SU-DHL-6 (cell line): ENCODE measurements around the gene SLC25A4.

Experiments used
- H2AFZ ChIP-seq: fragments of 200-600 bp; sonication (generic); 2 replicates; pipeline ENCODE4 v1.6.1; 2014; ENCODE audit warnings: low read depth, mild to moderate bottlenecking, moderate library complexity, mixed read lengths, antibody characterized with exemption, low read length; ENCODE audit not compliant: severe bottlenecking
- H3F3A ChIP-seq: fragments of 200-600 bp; shearing (Covaris generic); 2 replicates; pipeline ENCODE4 v1.6.0; 2016; ENCODE audit warnings: antibody characterized with exemption, mild to moderate bottlenecking; ENCODE audit not compliant: insufficient read depth
- H3K27ac ChIP-seq: fragments of 200-600 bp; sonication (generic); 2 replicates; pipeline ENCODE4 v1.5.1; 2016; ENCODE audit warnings: low read depth, mild to moderate bottlenecking, low read length, moderate library complexity, mixed read lengths
- H3K27me3 ChIP-seq: fragments of 200-600 bp; sonication (generic), shearing (Covaris generic); 2 replicates; pipeline ENCODE4 v1.6.0; 2014; ENCODE audit warnings: mild to moderate bottlenecking, low read length
- H3K36me3 ChIP-seq: fragments of 200-600 bp; sonication (generic); 2 replicates; pipeline ENCODE4 v1.6.1; 2014; ENCODE audit warnings: mild to moderate bottlenecking, low read length, mixed read lengths
- H3K4me2 ChIP-seq: fragments of 300-600, 200-600 bp; shearing (Covaris generic), sonication (generic); 2 replicates; pipeline ENCODE4 v1.6.0; 2014; ENCODE audit warnings: low read length, low read depth, mild to moderate bottlenecking; ENCODE audit not compliant: poor library complexity, severe bottlenecking
- H3K4me3 ChIP-seq: fragments of 200-600 bp; sonication (generic); 2 replicates; pipeline ENCODE4 v1.5.1; 2014; ENCODE audit warnings: antibody characterized with exemption, low read length, mild to moderate bottlenecking, mixed read lengths; ENCODE audit not compliant: insufficient read depth, poor library complexity, severe bottlenecking
- H3K79me2 ChIP-seq: fragments of 200-600 bp; sonication (generic); 2 replicates; pipeline ENCODE4 v1.6.1; 2014; ENCODE audit warnings: mild to moderate bottlenecking, low read length, moderate library complexity; ENCODE audit not compliant: insufficient read depth
- H3K9ac ChIP-seq: fragments of 200-600 bp; sonication (generic); 2 replicates; pipeline ENCODE4 v1.7.0; 2014; ENCODE audit warnings: mild to moderate bottlenecking, low read length
- H3K9me2 ChIP-seq: fragments of 200-600 bp; sonication (generic); replicated peaks from 2 replicates; pipeline ENCODE4 v1.6.1; 2014; ENCODE audit warnings: low read length; ENCODE audit not compliant: insufficient read depth
- H3K9me3 ChIP-seq: fragments of 200-600 bp; sonication (generic); 2 replicates; pipeline ENCODE4 v1.6.1; 2014; ENCODE audit warnings: low read length, mixed read lengths; ENCODE audit not compliant: insufficient read depth
- H4K20me1 ChIP-seq: fragments of 200-600 bp; sonication (generic); 2 replicates; pipeline ENCODE4 v1.6.1; 2014; ENCODE audit warnings: low read depth, mild to moderate bottlenecking, antibody characterized with exemption, low read length, moderate library complexity, mixed read lengths
- EZH2phosphoT487 ChIP-seq: fragments of 200-600 bp; sonication (generic), shearing (Covaris generic); conservative IDR thresholded peaks from 2 replicates; pipeline ENCODE4 v1.6.1; 2018; ENCODE audit warnings: mild to moderate bottlenecking, antibody characterized with exemption, low read length, moderate library complexity, mixed read lengths
- TF ChIP-seq, protein P1 (sequence below): fragments of 200-600 bp; sonication (generic); IDR thresholded peaks from one replicate; pipeline ENCODE4 v1.5.1; 2017; ENCODE audit warnings: antibody characterized with exemption, mild to moderate bottlenecking, low read length, moderate library complexity; ENCODE audit not compliant: insufficient read depth, poor library complexity, severe bottlenecking

The SLC25A4 gene

GRCh38 chr4:185100423-185100822 is 42.6 kb upstream of the SLC25A4 start:
- Histone ChIP-seq H3K9me3 (no peaks in the 10 kb centered on the region), H3K4me3 (no peak overlapping the region), H3K9ac (no peak overlapping the region), H3F3A (no peaks in the 10 kb centered on the region), H3K9me2 (no peaks in the 10 kb centered on the region), H3K27me3 (peaks cover 4% of the 10 kb centered on the region; the same call in 1 of the 2 replicates), H3K79me2 (no peaks in the 10 kb centered on the region), H2AFZ (no peak overlapping the region), H4K20me1 (no peaks in the 10 kb centered on the region), H3K36me3 (no peaks in the 10 kb centered on the region), H3K27ac (no peak overlapping the region), H3K4me2 (no peak overlapping the region)
- TF ChIP-seq EZH2phosphoT487: no peak
- TF ChIP-seq, protein P1, sequence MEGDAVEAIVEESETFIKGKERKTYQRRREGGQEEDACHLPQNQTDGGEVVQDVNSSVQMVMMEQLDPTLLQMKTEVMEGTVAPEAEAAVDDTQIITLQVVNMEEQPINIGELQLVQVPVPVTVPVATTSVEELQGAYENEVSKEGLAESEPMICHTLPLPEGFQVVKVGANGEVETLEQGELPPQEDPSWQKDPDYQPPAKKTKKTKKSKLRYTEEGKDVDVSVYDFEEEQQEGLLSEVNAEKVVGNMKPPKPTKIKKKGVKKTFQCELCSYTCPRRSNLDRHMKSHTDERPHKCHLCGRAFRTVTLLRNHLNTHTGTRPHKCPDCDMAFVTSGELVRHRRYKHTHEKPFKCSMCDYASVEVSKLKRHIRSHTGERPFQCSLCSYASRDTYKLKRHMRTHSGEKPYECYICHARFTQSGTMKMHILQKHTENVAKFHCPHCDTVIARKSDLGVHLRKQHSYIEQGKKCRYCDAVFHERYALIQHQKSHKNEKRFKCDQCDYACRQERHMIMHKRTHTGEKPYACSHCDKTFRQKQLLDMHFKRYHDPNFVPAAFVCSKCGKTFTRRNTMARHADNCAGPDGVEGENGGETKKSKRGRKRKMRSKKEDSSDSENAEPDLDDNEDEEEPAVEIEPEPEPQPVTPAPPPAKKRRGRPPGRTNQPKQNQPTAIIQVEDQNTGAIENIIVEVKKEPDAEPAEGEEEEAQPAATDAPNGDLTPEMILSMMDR: no peak

DNA sequence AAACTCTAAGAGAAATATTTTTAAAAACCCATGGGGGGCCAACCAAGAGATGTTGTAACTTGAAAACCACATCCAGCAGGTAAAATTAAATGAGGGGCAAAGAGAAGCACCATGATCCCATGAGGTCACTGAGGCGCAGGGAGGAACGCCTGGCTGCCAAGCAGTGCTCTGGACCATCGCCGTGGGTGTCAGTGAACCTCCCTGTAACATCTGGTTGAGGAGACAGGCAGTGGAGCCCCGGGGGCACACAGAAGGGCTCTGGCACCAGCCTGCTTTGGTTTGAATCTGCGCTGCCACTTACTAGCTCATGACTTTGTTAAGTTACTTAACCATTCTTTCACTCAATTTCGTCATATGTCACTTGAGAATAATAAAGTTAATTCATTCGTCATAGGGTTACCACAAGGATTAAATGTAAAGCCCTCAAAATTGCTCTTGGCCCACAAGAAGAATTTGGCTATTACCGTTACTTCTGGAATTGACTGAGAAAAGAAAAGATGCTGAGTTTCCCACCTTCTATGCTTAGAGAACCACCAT is 41.6 kb upstream of the SLC25A4 start:
- H3F3A ChIP-seq: no peaks in the 10 kb centered on the region
- no peak overlapping the region for H3K9ac ChIP-seq
- no peaks in the 10 kb centered on the region for H3K9me2 ChIP-seq
- H3K36me3 ChIP-seq: no peaks in the 10 kb centered on the region
- H3K4me2 ChIP-seq: no peak overlapping the region
- H2AFZ ChIP-seq: no peak overlapping the region
- no peaks in the 10 kb centered on the region for H4K20me1 ChIP-seq
- H3K79me2 ChIP-seq: no peaks in the 10 kb centered on the region
- no peak overlapping the region for H3K27ac ChIP-seq
- no peak for TF ChIP-seq EZH2phosphoT487
- TF ChIP-seq, protein P1: no peak
- H3K4me3 ChIP-seq: no peak overlapping the region
- H3K9me3 ChIP-seq: no peaks in the 10 kb centered on the region
- peaks cover 4% of the 10 kb centered on the region; the same call in 1 of the 2 replicates for H3K27me3 ChIP-seq

DNA sequence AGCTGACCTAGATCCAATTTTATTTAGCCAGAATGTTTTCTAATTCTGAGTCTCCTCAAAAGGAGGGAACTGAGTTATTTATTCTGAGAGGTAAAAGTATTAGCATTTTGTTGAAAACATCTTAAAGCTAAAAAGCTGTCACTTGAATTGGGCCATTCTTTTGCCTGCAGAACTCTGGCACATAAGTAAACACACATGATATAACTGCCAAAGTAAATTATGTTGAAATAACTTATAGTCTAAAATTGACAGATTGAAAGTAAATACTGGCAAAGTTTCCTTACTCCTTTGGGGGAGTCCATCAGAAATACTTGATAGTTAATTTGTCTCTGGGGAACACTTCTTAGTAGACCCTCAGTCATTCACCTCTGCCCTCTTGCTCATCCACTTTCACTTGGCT is 38.3 kb upstream of the SLC25A4 start:
- no peaks in the 10 kb centered on the region for H3K79me2 ChIP-seq
- H4K20me1 ChIP-seq: no peaks in the 10 kb centered on the region
- no peaks in the 10 kb centered on the region for H3K9me2 ChIP-seq
- no peaks in the 10 kb centered on the region for H3K27me3 ChIP-seq
- H3K27ac ChIP-seq: no peak overlapping the region
- H3K4me3 ChIP-seq: no peak overlapping the region
- no peak overlapping the region for H3K9ac ChIP-seq
- H3K4me2 ChIP-seq: no peak overlapping the region
- no peaks in the 10 kb centered on the region for H3K9me3 ChIP-seq
- H3F3A ChIP-seq: no peaks in the 10 kb centered on the region
- H2AFZ ChIP-seq: no peak overlapping the region
- no peaks in the 10 kb centered on the region for H3K36me3 ChIP-seq
- TF ChIP-seq, protein P1: no peak
- TF ChIP-seq EZH2phosphoT487: no peak
